ENCODE results near the gene LIPC.

Gene LIPC

DNA sequence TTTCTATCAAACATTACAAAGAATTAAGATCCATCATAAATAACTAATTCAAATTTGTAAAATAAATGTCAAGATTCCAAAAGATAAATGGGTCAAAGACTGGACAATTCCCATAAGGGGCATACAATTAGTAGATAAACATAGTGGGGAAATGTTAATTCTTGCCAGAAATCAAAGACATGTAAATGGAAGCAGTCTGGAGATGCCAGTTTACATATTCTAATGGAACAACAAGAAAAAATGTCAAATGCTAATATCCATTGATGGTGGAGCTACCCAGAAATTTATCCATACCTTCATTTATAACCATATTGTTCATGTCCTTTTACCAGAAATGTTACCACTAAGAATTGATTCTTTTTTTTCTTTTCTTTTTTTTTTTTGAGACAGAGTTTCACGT lies 13.7 kb upstream of the LIPC start:
- DNase-seq (ENCODE audit: insufficient read length, low spot score) (no peak), FAIRE-seq (no peak)
- TF ChIP-seq POLR2A (IDR thresholded peaks at IDR 0.05; ENCODE audit: low read depth, low read length), result no peak

- no peak for TF ChIP-seq POLR2A (IDR thresholded peaks at IDR 0.05; ENCODE audit: low read depth, low read length)
- DNase-seq (ENCODE audit: insufficient read length, low spot score) (no peak), FAIRE-seq (no peak)
These were observed 11.8 kb upstream of the LIPC start for GRCh38 chr15:58419803-58420524.

GRCh38 chr15:58420579-58421043 lies 11.2 kb upstream of the LIPC start:
- FAIRE-seq, result no peak
- no peak for DNase-seq (ENCODE audit: insufficient read length, low spot score)
- TF ChIP-seq POLR2A (IDR thresholded peaks at IDR 0.05; ENCODE audit: low read depth, low read length), result no peak

GRCh38 chr15:58423205-58423604 lies 8.6 kb upstream of the LIPC start:
- FAIRE-seq (no peak), DNase-seq (ENCODE audit: insufficient read length, low spot score) (no peak)
- no peak for TF ChIP-seq POLR2A (IDR thresholded peaks at IDR 0.05; ENCODE audit: low read depth, low read length)

DNA sequence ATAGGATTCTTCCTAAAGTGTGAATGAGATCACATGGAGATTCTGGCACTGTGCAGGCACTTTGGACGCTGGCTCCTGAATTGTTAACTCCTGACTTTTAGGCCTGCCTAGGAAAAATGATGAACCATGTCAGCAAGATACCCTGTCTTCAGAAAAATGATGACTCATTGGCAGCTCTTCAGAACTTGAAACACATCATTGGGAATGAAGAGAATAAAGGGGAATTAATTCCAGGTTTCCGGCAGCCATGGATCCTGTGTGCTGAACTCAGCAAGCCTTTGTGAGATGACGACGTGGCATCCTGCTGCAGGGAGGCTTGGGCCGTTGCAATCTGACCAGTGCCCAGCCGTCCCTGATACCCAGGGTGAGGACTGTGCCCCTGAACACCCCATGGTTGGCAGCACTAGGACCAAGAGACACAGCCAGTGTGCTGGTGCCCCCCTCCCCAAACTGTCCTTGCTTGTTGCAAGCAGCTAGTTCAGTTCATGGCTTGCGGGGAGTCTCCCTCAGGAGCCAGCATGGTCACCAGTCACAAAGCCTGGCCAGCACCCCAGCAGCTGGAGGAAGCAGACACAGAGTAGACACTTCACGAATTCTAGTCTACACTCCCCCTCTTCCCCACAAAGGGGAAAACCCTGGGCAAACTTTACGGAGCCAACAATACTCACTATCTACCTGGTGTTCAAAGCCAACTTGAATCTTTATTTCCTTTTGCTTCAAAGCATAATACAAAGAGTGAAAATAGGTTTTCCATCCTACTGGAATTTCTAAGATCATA lies 7.8 kb upstream of the LIPC start:
- no peak for FAIRE-seq
- no peak for DNase-seq (ENCODE audit: insufficient read length, low spot score)
- TF ChIP-seq POLR2A (IDR thresholded peaks at IDR 0.05; ENCODE audit: low read depth, low read length), result no peak

- FAIRE-seq (no peak), DNase-seq (ENCODE audit: insufficient read length, low spot score) (no peak)
- no peak for TF ChIP-seq POLR2A (IDR thresholded peaks at IDR 0.05; ENCODE audit: low read depth, low read length)
These were observed 7.1 kb upstream of the LIPC start for GRCh38 chr15:58424722-58425121.

DNA sequence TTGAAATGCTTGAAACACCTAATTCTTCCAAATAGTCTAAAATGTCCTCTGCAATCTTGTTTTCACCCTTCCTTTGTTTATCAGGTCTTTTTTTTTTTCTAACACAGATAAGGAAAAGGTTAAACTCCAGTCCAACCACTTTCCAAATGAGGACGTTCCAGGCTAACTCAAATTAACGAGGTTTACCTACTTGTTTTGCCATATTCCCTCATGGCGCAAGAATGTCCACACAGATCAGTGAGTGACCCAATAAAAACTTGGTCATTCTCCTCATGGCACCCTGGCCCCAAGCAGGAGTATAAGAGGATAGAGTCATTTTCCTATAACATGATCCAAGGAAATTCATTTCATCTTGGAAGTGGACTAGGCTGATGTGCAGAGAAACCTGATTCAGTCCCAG lies 6.6 kb upstream of the LIPC start:
- FAIRE-seq, result no peak
- DNase-seq (ENCODE audit: insufficient read length, low spot score), result no peak
- no peak for TF ChIP-seq POLR2A (IDR thresholded peaks at IDR 0.05; ENCODE audit: low read depth, low read length)

GRCh38 chr15:58425834-58426233 lies 6.0 kb upstream of the LIPC start:
- FAIRE-seq (no peak), DNase-seq (ENCODE audit: insufficient read length, low spot score) (no peak)

DNA sequence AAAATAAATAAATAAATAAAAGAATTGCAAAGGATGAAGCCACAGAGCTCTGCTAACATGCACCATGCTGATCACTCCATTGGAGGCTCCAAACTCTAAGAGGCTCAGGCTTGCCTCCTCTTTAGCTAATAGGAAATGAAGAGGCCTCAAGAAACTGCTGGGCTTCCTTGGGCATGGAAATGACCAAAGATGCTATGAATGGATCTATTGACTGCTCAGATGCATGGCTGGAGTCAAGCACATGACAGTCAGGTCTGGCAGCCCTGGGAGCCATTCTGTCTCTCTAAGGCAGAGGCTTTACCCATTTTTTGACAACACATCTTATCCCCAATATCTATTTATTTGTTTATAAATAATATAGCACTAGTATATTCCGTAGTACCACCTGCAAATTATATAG lies 5.3 kb upstream of the LIPC start:
- DNase-seq (ENCODE audit: insufficient read length, low spot score), result no peak
- TF ChIP-seq POLR2A (IDR thresholded peaks at IDR 0.05; ENCODE audit: low read depth, low read length), result no peak
- no peak for FAIRE-seq

More at GRCh38 chr15:58425834-58426233, 6.0 kb upstream of the LIPC start:
- TF ChIP-seq POLR2A (IDR thresholded peaks at IDR 0.05; ENCODE audit: low read depth, low read length), result no peak

DNA sequence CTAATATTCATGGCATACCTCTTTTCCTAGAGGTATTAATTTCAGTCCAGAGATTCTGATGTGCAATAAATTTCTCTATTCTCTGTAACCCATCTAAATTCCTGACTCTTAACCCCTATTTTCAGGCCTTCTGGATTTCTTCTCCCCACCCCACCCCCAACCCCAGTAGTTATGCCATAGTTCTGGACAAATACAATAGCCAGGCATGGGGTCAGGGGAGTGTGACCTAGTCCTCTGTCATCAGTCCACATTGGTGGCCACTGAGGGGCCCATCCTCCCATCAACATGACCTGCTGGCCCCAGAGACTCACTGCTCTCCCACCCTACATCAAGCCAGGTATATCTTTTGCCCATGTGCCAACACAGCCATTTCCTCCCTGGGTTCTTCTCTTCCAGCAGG lies 3.8 kb upstream of the LIPC start:
- no peak for TF ChIP-seq POLR2A (IDR thresholded peaks at IDR 0.05; ENCODE audit: low read depth, low read length)
- FAIRE-seq (no peak), DNase-seq (ENCODE audit: insufficient read length, low spot score) (no peak)

DNA sequence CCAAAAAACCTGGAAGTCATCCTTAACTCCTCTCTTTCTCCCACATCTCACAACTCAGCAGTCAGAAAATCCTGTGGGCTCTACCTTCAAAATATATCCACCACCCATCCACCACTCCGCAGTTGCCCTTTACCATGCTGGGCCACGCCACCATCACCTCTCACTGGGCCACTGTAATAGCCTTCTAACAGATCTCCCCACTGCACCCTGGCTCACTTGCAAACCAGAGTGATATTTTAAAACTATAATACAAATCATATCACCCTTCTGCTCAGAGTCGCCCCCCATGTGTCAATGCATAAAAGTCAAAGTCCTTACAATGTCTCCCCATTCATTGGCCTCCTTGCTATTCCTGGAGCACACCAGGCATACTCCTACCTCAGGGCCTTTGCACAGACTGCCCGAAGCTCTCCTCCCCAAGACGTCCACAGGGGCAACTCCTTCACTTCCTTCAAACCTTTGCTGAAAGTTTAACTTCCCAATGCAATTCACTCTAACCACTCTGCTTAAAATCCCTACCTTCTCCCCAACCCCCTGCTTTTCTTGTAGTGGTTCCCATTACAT lies 1.5 kb upstream of the LIPC start:
- no peak for DNase-seq (ENCODE audit: insufficient read length, low spot score)
- no peak for TF ChIP-seq POLR2A (IDR thresholded peaks at IDR 0.05; ENCODE audit: low read depth, low read length)
- FAIRE-seq, result no peak

DNA sequence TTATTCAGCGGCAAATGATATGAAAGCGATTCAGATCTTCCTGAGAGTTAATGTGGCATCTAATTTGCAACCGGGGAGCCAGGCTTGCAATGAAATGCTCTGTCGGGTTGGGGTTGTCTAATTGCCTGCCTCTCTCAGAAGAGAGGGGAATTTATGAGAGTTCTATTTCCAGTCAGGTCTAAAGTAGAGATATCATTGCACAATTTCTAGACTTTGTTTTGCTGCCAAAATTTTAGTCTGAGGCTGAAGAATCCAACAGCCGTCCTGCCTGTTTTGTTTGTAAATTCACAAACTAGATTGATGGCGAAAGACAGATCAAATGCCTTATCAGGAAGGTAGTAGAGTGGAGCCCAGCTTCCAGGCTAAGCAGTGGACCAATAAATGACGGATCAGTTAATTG lies 610 bp downstream of the LIPC start:
- no peak for DNase-seq (ENCODE audit: insufficient read length, low spot score)
- no peak for TF ChIP-seq POLR2A (IDR thresholded peaks at IDR 0.05; ENCODE audit: low read depth, low read length)
- FAIRE-seq, result no peak

DNA sequence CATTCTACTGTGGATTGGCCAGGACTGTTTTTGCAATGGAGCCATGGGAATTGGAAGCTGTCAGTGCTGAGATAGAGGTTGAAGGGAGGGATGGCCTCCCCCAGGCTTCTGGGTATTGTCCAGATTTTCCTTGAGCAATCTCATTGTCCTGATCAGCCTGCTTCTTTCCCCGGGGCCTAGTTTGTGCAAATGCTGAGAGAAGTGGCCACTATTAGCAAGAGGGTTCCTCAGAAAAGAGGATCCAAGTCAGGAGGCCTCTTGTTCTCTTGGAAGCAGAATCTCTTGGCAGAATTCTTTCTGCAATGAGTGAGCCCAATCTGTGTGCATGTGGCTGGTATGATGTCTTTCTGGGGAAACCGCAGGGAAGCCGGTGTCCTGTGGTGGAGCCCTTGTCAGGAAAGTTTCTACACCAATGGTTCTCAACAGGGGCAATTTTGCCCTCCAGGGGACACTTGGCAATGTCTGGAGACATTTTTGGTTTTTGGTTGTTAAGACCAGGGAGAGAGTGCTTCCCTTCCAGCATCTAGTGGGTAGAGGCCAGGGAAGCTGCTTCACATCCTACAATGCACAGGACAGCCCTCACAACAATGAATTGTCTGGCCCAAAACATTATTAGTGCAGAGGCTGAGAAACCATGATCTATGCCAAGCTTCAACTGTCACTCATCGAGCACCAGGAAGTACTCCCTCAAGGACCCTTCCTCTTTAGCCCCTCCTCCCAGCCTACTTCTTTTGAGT lies 2.0 kb downstream of the LIPC start:
- no peak for FAIRE-seq
- DNase-seq (ENCODE audit: insufficient read length, low spot score), result no peak
- no peak for TF ChIP-seq POLR2A (IDR thresholded peaks at IDR 0.05; ENCODE audit: low read depth, low read length)

- FAIRE-seq, result no peak
- DNase-seq (ENCODE audit: insufficient read length, low spot score), result no peak
- TF ChIP-seq POLR2A (IDR thresholded peaks at IDR 0.05; ENCODE audit: low read depth, low read length), result no peak
These were observed 2.6 kb downstream of the LIPC start for GRCh38 chr15:58434334-58434875.
